OCI-LY1 (cell line): ENCODE measurements around the gene CLASRP.

ENCODE experiments used
- H2AFZ ChIP-seq: fragments of 200-600 bp; sonication (generic), shearing (Covaris generic); 2 replicates; pipeline ENCODE4 v1.6.0; 2014; ENCODE audit warnings: antibody characterized with exemption, mild to moderate bottlenecking, low read length
- H3F3A ChIP-seq: fragments of 200-600 bp; sonication (generic), shearing (Covaris generic); 2 replicates; pipeline ENCODE4 v1.6.0; 2014; ENCODE audit warnings: mild to moderate bottlenecking, antibody characterized with exemption, low read length, moderate library complexity; ENCODE audit not compliant: insufficient read depth
- H3K27ac ChIP-seq: fragments of 200-600 bp; sonication (generic); 2 replicates; pipeline ENCODE4 v1.5.1; 2014; ENCODE audit warnings: low read length, mixed run types, mild to moderate bottlenecking, low read depth; ENCODE audit not compliant: poor library complexity, severe bottlenecking
- H3K27me3 ChIP-seq: fragments of 200-600 bp; sonication (generic); 2 replicates; pipeline ENCODE4 v1.6.0; 2014; ENCODE audit warnings: antibody characterized with exemption, mild to moderate bottlenecking, low read length, moderate library complexity; ENCODE audit not compliant: insufficient read depth
- H3K36me3 ChIP-seq: fragments of 200-600 bp; sonication (generic); 2 replicates; pipeline ENCODE4 v1.6.1; 2014; ENCODE audit warnings: mild to moderate bottlenecking, antibody characterized with exemption, low read length, moderate library complexity, mixed read lengths; ENCODE audit not compliant: insufficient read depth
- H3K4me1 ChIP-seq: fragments of 200-600 bp; sonication (generic); 2 replicates; pipeline ENCODE4 v1.5.1; 2014; ENCODE audit warnings: mild to moderate bottlenecking, low read length, moderate library complexity; ENCODE audit not compliant: insufficient read depth, severe bottlenecking
- H3K4me2 ChIP-seq: fragments of 200-600 bp; sonication (generic), shearing (Covaris generic); 2 replicates; pipeline ENCODE4 v1.6.1; 2014; ENCODE audit warnings: low read length
- H3K4me3 ChIP-seq: fragments of 200-600 bp; sonication (generic); 2 replicates; pipeline ENCODE4 v1.5.1; 2014; ENCODE audit warnings: low read length, low read depth, mild to moderate bottlenecking, mixed read lengths; ENCODE audit not compliant: poor library complexity, severe bottlenecking
- H3K79me2 ChIP-seq: fragments of 200-600 bp; shearing (Covaris generic); 2 replicates; pipeline ENCODE4 v1.6.1; 2016; ENCODE audit warnings: mixed run types, low read length, mixed read lengths; ENCODE audit not compliant: insufficient read depth
- H3K9ac ChIP-seq: fragments of 200-600 bp; sonication (generic), shearing (Covaris generic); 2 replicates; pipeline ENCODE4 v1.6.1; 2014; ENCODE audit warnings: mild to moderate bottlenecking, low read length, mixed read lengths
- H3K9me2 ChIP-seq: fragments of 200-600 bp; sonication (generic), shearing (Covaris generic); 2 replicates; pipeline ENCODE4 v1.6.1; 2014; ENCODE audit warnings: low read depth, mild to moderate bottlenecking, low read length, mixed read lengths
- H3K9me3 ChIP-seq: fragments of 200-600 bp; shearing (Covaris generic); 2 replicates; pipeline ENCODE4 v1.6.1; 2014; ENCODE audit warnings: low read length, mixed read lengths
- H4K20me1 ChIP-seq: fragments of 200-600 bp; sonication (generic), shearing (Covaris generic); 2 replicates; pipeline ENCODE4 v1.6.0; 2016; ENCODE audit warnings: mild to moderate bottlenecking, low read length; ENCODE audit not compliant: insufficient read depth
- EZH2 ChIP-seq: fragments of 200-600 bp; sonication (generic), shearing (Covaris generic); IDR thresholded peaks from 2 replicates; pipeline ENCODE4 v1.8.0; 2017; ENCODE audit warnings: borderline replicate concordance, mixed run types, mild to moderate bottlenecking, antibody characterized with exemption, low read length, moderate library complexity, mixed read lengths
- TF ChIP-seq, protein P1 (sequence below): fragments of 200-600 bp; sonication (generic), shearing (Covaris generic); IDR thresholded peaks from 2 replicates; pipeline ENCODE4 v1.5.1; 2017; ENCODE audit warnings: mild to moderate bottlenecking, antibody characterized with exemption, low read length, moderate library complexity, mixed read lengths

Gene CLASRP

DNA sequence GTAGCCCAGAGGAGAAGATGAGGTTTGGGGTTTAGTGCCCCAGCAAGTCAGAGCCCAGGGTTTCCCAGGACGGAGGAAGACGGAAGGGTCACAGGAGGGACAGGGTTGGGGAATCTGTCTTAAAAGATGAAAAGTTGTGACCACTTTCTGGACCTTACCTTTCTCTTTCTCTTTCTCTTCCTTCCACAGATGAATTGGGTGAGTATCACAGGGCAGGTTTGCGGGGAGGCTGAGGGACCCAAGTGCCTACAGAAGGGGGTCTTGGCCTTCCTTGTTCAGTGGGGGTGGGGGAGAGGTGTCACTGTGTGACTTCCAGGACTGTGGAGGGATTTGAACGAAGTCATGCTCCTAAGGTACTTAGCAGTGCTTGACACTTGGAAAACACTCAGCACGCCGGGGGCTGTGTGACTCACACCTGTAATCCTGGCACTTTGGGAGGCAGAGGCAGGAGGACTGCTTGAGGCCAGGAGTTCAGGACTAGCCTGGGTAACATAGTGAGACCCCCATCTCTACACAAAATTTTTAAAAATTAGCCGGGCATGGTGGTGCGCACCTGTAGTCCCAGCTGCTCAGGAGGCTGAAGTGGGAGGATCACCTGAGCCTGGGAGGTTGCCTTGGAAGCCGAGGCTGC, 29.1 kb upstream of the CLASRP start:
- Histone ChIP-seq H4K20me1 (no peaks in the 10 kb centered on the region), H3K4me3 (no peak overlapping the region), H3K4me1 (peaks cover 52% of the 10 kb centered on the region), H3K27ac (peak overlapping the region; percentile 78), H3K9ac (no peak overlapping the region; the same call in 1 of the 2 replicates), H3K9me2 (no peaks in the 10 kb centered on the region), H3K79me2 (no peaks in the 10 kb centered on the region), H3K36me3 (peaks cover 45% of the 10 kb centered on the region), H3F3A (no peaks in the 10 kb centered on the region), H3K4me2 (no peak overlapping the region), H2AFZ (no peak overlapping the region), H3K9me3 (no peaks in the 10 kb centered on the region), H3K27me3 (no peaks in the 10 kb centered on the region)
- TF ChIP-seq, protein P1, sequence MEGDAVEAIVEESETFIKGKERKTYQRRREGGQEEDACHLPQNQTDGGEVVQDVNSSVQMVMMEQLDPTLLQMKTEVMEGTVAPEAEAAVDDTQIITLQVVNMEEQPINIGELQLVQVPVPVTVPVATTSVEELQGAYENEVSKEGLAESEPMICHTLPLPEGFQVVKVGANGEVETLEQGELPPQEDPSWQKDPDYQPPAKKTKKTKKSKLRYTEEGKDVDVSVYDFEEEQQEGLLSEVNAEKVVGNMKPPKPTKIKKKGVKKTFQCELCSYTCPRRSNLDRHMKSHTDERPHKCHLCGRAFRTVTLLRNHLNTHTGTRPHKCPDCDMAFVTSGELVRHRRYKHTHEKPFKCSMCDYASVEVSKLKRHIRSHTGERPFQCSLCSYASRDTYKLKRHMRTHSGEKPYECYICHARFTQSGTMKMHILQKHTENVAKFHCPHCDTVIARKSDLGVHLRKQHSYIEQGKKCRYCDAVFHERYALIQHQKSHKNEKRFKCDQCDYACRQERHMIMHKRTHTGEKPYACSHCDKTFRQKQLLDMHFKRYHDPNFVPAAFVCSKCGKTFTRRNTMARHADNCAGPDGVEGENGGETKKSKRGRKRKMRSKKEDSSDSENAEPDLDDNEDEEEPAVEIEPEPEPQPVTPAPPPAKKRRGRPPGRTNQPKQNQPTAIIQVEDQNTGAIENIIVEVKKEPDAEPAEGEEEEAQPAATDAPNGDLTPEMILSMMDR = no peak
- TF ChIP-seq EZH2 = no peak

DNA sequence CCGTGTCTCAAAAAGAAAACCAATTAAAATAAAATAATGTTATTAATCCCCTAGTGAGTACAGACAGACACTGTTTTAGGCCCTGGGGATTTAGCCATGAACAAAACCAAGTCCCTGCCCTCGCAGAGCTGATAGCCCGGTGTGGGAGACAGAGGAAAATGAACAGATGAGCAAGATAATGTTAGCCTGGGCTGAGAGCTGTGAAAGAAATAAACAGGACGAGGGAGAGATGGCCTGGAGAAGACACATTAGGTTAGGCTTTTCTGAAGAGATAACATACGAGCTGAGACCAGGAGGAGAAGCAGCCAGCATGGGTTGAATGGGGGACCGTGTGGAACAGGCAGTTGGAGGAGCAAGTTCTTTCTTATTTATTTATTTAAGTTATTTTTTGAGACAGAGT, 28.5 kb upstream of the CLASRP start:
- H3K4me3 ChIP-seq = no peak overlapping the region
- H3K27ac ChIP-seq = peak overlapping the region; percentile 78
- peaks cover 51% of the 10 kb centered on the region for H3K36me3 ChIP-seq
- no peak for TF ChIP-seq EZH2
- TF ChIP-seq, protein P1 = no peak
- H3K9me2 ChIP-seq = no peaks in the 10 kb centered on the region
- H3K79me2 ChIP-seq = no peaks in the 10 kb centered on the region
- no peak overlapping the region for H3K9ac ChIP-seq
- H3F3A ChIP-seq = no peaks in the 10 kb centered on the region
- H3K4me1 ChIP-seq = peaks cover 52% of the 10 kb centered on the region
- no peak overlapping the region for H3K4me2 ChIP-seq
- H3K9me3 ChIP-seq = no peaks in the 10 kb centered on the region
- no peak overlapping the region for H2AFZ ChIP-seq
- no peaks in the 10 kb centered on the region for H3K27me3 ChIP-seq
- no peaks in the 10 kb centered on the region for H4K20me1 ChIP-seq

DNA sequence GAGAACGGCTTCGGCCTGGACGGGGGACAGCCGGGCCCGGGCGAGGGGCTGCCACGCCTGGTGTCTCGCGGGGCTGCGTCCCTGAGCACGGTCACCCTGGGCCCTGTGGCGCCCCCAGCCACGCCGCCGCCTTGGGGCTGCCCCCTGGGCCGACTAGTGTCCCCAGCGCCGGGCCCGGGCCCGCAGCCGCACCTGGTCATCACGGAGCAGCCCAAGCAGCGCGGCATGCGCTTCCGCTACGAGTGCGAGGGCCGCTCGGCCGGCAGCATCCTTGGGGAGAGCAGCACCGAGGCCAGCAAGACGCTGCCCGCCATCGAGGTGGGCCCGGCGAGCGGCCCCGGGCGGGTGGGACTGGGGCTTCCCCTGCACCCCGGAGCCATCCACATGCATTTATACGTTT, 26.9 kb upstream of the CLASRP start:
- H3K4me2 ChIP-seq = no peak overlapping the region
- TF ChIP-seq, protein P1 = no peak

More for the DNA sequence above, 26.9 kb upstream of the CLASRP start:
- H3K79me2 ChIP-seq = no peaks in the 10 kb centered on the region
- H4K20me1 ChIP-seq = no peaks in the 10 kb centered on the region
- H3K4me1 ChIP-seq = peaks cover 54% of the 10 kb centered on the region
- no peaks in the 10 kb centered on the region for H3K9me3 ChIP-seq
- no peaks in the 10 kb centered on the region for H3K9me2 ChIP-seq
- H3F3A ChIP-seq = peaks cover 5% of the 10 kb centered on the region
- no peak overlapping the region for H3K9ac ChIP-seq
- no peak overlapping the region for H3K27ac ChIP-seq
- no peak overlapping the region for H2AFZ ChIP-seq
- H3K27me3 ChIP-seq = no peaks in the 10 kb centered on the region
- H3K4me3 ChIP-seq = no peak overlapping the region
- peaks cover 52% of the 10 kb centered on the region for H3K36me3 ChIP-seq
